ENCODE measurements around the gene OR8D2.
"Not testable (repeated sequence)": the region's sequence is repeated elsewhere in the genome, so short reads cannot be mapped to it uniquely, and the experiment has no call there.

Gene OR8D2

DNA sequence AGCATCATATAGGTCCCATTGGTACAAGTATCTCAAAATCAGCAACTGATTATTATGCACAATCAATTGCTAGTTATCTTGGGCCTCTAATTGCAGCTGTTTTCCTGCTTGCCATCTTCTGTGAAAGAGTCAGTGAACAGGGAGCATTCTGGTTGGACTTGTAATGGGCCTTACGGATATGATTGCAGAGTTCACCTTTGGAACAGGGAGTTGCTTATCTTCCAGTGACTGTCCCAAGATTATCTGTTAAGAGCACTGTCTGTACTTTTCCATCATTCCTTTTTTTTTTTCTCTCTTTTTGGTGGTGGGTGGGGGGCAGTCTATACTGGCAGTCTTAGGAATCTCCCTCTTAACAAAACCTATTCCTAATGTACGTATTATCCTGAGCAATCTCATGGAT, 46.0 kb downstream of the OR8D2 start:
- FAIRE-seq, result no peak
- DNase-seq (ENCODE audit: insufficient read length, low spot score), result no peak
- TF ChIP-seq, protein P1, sequence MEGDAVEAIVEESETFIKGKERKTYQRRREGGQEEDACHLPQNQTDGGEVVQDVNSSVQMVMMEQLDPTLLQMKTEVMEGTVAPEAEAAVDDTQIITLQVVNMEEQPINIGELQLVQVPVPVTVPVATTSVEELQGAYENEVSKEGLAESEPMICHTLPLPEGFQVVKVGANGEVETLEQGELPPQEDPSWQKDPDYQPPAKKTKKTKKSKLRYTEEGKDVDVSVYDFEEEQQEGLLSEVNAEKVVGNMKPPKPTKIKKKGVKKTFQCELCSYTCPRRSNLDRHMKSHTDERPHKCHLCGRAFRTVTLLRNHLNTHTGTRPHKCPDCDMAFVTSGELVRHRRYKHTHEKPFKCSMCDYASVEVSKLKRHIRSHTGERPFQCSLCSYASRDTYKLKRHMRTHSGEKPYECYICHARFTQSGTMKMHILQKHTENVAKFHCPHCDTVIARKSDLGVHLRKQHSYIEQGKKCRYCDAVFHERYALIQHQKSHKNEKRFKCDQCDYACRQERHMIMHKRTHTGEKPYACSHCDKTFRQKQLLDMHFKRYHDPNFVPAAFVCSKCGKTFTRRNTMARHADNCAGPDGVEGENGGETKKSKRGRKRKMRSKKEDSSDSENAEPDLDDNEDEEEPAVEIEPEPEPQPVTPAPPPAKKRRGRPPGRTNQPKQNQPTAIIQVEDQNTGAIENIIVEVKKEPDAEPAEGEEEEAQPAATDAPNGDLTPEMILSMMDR (IDR thresholded peaks at IDR 0.05; ENCODE audit: insufficient read depth, missing control alignments), result no peak

DNA sequence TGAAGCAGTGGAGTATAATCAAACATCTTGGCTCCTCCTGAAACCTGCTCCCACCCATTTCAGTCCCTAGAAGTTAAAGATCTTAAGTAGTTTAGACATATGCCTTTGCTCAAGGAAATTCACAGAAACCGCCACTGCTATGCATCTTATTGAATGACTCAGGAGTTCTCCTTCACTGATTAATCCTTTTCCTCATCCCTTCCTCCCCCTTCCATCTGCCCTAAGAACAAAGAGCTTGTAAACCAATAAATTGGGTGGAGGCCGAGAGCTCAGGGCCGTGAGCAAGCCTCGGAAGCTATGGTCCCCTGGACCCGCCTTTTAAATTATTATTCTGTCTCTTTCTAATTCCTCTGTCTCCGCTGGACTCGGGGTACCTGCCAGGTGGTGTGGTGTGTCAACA, 49.1 kb downstream of the OR8D2 start:
- not testable (repeated sequence) for FAIRE-seq

More for the DNA sequence above, 49.1 kb downstream of the OR8D2 start:
- DNase-seq (ENCODE audit: insufficient read length, low spot score), result not testable (repeated sequence)
